Esophagus mucosa (tissue), 1 donor: ENCODE measurements around the gene ADPGK. TPM values are rescaled to one million over a fixed set of nuclear protein-coding genes. Genes with fewer than 3 reads are reported as not detected.
"Not testable (repeated sequence)": the region's sequence is repeated elsewhere in the genome, so short reads cannot be mapped to it uniquely, and the experiment has no call there.

Source experiments
- ATAC-seq: fragments of 200-7000 bp; cut with Tn5 transposase; one replicate; pipeline ENCODE4 v1.9.1; 2020
- total RNA-seq: library from RNA; stranded (reverse); gene quantifications from one replicate; pipeline ENCODE4 v1.2.4, GENCODE V29; 2023
- donor health status: DM: yes; HTN: yes; CAD: no.

Gene ADPGK
- 23.4 TPM for total RNA-seq

DNA sequence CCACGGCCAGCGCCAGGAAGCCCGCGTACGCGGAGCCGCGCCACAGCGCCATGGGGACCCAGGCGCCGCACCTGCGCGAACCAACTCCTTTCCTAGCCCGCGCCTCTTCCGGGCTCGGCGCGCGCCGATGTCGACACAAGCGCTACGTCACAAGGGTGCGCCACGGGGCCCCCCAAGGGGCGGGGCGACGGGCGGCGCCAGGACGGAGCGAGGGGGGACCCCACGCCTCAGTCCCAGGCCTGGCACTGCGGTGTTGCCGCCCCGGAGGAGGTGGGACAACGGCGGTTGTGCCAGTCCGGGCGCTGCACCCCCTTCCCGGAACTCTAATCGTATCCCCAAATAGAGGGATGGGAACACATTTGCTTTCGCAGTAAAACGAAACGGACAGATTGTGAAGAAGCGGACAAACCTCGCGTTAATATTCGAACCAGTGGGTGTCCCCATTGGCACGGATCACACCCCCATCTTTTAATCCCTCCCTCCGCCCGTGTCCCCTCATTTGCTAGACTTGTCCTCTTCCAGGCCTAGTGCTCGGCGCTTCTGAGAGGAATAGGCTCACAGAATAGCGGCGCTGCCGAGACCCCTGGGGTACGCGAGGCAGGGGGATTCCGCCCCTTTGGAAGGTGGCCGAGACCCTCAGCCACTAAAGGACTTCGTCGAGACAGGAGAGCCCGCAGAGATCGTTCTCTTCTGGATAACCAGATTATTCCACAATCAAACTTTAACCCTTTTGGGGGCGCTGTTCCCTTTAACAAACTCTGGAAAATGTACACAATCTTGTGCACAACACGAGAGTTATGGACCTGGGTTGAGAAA, at the start of gene ADPGK:
TSS of gene ADPGK (minus strand) at position 119 of the 816 bp plus-strand sequence. CDS start at position 52, 67 bp downstream.
- ATAC-seq: peak; percentile 98

DNA sequence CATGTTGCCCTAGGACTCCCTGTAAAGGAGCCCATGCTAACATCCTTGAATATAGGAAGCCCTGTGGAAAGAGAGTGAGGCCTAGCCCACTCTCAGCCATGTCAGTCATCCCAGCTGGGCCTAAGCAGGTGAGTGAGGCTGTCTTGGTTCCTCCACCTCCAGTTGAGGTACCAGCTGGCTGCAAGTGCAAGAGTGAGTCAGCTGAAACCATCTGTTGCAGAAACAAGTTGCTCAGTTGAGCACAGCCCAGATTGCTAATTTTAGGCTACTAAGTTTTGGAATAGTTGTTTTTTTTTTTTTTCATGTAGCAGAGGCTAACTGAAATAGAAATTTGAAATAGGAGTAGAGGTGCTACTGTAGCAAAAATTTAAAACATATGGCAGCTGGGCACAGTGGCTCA, 43.7 kb upstream of the ADPGK start:
- ATAC-seq: no peak

DNA sequence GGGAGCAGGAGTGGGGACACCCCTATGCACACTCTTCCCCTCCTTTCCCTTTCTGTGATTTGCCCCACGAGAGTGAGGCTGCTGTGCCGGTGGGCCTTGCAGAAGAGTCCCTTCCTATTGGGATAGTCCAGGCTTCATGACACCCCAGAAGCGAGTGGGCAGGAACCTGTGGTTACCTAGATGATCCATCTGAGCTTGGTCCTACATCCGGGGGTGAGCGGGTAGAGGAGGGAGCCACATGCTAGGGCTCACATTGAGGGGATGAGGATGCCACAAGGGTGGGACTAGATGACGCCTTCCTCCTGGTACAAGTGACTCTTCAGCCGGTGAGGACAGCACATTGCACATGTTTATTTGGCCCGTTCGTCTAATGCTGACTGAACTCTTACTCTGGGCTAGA, 43.1 kb upstream of the ADPGK start:
- no peak for ATAC-seq

GRCh38 chr15:72825829-72826228, 42.3 kb upstream of the ADPGK start:
- no peak for ATAC-seq

GRCh38 chr15:72824781-72825180, 41.2 kb upstream of the ADPGK start:
- no peak for ATAC-seq

GRCh38 chr15:72824112-72824511, 40.6 kb upstream of the ADPGK start:
- ATAC-seq: no peak

- no peak for ATAC-seq
These were observed 36.7 kb upstream of the ADPGK start for GRCh38 chr15:72820278-72820677.

GRCh38 chr15:72818632-72819031, 35.1 kb upstream of the ADPGK start:
- ATAC-seq: no peak

GRCh38 chr15:72813345-72814004, 29.9 kb upstream of the ADPGK start:
- ATAC-seq: peak; percentile 56

- ATAC-seq: no peak
These were observed 25.8 kb upstream of the ADPGK start for GRCh38 chr15:72809329-72809728.

- ATAC-seq: not testable (repeated sequence)
These were observed 23.8 kb upstream of the ADPGK start for GRCh38 chr15:72807346-72807745.

- ATAC-seq: no peak
These were observed 19.4 kb upstream of the ADPGK start for GRCh38 chr15:72803006-72803405.

GRCh38 chr15:72801590-72802325, 18.2 kb upstream of the ADPGK start:
- no peak for ATAC-seq

GRCh38 chr15:72800833-72801481, 17.4 kb upstream of the ADPGK start:
- ATAC-seq: no peak

DNA sequence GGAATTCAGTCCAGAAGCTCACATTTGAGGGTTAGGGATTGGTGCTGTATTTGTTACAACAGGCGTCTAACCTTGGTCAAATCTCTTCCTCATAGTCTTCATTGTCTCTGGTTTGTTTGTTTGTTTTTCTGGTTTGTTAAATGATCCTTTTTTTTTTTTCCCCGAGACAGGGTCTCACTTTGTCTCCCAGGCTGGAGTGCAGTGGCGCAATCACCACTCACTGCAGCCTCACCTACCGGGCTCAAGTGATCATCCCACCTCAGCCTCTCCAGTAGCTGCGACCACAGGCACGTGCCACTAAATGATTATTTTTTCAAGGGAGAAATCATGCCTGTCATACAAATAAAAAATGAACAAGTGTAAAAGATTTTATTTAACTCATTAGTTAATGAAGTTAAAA, 14.3 kb upstream of the ADPGK start:
- ATAC-seq: no peak

DNA sequence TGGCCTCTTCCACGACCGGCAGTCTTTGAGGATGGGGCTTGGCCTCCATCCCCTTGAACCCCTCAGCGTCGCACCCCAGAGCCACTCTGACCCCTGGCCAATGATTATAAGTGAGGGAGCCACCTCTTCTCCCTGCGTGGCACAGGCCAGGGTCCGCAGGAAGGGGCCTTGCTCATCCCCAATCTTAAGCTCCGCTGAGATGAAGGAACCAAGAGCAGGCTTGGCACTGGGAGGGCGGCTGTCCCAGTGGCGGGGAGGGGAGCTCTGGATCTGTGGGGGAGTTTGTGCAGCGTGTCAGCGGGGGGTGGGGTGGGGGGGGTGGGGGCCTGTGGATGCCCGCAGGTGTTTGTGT, 13.8 kb upstream of the ADPGK start:
- no peak for ATAC-seq

GRCh38 chr15:72796515-72797337, 13.2 kb upstream of the ADPGK start:
- ATAC-seq: peak; percentile 55

- no peak for ATAC-seq
These were observed 12.6 kb upstream of the ADPGK start for GRCh38 chr15:72796210-72796514.

DNA sequence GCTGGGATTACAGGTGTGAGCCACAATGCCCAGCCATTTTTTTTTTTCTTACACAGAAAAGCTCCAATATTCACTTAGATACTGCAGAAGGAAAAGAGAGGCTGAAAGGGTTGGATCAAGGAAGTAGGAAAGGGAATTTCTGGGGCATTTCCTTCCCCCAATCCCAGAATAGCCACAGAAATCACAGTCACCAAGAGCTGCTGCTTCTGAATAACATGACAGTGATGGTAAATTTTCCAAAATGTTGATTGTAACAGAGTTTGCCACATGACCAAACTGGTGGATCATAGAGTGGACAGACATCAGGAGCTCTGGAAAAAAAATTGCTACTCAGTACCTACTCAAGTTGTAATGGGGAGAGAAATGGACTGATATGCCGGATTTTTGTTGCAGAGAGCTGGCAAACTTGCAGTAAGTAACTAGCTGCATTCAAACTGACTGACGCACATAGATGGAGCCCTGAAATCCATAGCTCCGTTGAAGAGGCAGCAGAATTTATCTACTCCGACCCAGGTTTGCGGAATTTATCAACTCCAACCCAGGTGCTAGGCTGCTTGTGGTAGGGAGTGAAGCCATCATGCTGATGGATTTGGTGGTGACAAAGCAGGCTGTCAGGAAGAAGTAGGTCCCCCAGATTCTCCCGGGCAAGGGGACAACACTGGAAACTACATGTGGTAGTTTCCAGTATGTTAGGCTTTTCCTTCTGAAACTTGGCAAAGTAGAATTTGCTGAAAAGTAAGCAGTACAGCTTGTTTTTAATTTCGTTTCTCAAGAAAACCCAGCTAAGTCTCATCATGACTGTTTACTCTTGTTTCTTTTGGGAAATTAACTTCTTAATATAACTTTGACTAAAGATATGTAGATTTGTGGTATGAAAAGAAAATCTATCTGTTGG, 10.5 kb upstream of the ADPGK start:
- no peak for ATAC-seq

GRCh38 chr15:72792431-72792830, 8.9 kb upstream of the ADPGK start:
- ATAC-seq: no peak

DNA sequence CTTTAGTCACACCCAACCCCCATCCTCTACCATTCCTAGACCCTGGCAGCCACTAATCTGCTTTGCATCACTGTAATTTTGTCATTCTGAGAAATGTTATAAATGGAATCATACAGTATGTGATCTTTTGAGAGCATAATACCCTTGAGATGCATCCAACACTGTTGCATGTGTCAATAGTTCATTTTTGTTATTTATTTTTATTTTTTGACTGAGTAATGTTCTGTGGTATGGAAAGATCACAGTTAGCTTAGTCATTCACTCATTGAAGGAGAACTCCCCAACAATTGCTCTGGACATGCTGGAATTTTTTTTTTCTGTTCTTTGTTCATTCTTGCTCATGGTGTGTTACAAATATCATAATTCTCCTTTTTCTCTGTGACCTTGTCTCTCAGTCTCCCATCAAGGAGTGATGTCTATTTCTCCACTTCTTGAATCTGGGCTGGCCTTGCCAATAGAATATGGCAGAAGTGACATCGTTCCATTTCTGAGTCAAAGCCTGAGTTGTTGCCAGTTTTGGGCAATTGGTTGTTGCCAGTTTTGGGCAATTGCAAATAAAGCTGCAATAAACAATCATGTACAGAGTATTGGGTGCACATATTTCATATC, 6.8 kb upstream of the ADPGK start:
- ATAC-seq: no peak
